Measurements from ENCODE around the gene FEM1B.

- peak; percentile 19 to 60 for TF ChIP-seq CTCF (IDR thresholded peaks at IDR 0.05; ENCODE audit: extremely low read depth in 1 of 2, insufficient read depth in 1 of 2, low read depth in 1 of 2, low read length in 2 of 2)
- no peak for TF ChIP-seq POLR2A (IDR thresholded peaks at IDR 0.05; ENCODE audit: low read depth, low read length)
- TF ChIP-seq GATA2 (IDR thresholded peaks at IDR 0.05; ENCODE audit: insufficient read depth, insufficient read length, low read depth, low read length) = no peak
- TF ChIP-seq, protein P1, sequence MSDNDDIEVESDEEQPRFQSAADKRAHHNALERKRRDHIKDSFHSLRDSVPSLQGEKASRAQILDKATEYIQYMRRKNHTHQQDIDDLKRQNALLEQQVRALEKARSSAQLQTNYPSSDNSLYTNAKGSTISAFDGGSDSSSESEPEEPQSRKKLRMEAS (IDR thresholded peaks at IDR 0.05; ENCODE audit: insufficient read depth, insufficient read length) = no peak
- TF ChIP-seq POLR2AphosphoS5 (IDR thresholded peaks at IDR 0.05; ENCODE audit: insufficient read depth, low read depth, low read length) = no peak
- no peak for TF ChIP-seq EZH2 (IDR thresholded peaks at IDR 0.05; ENCODE audit: borderline replicate concordance, low read depth, low read length, severe bottlenecking)
Observed at GRCh38 chr15:68316061-68316804, 38.7 kb downstream of the FEM1B start.
